Liver (tissue), 3 donors: ENCODE measurements around the gene HIPK2.

Source experiments
- CTCF ChIP-seq: fragments of 150-350 bp; IDR thresholded peaks from 2 replicates; pipeline ENCODE4 v1.5.1; 2017; ENCODE audit warnings: improper control_type of control experiment, low read depth, low read length; ENCODE audit not compliant: missing input control
- GABPA ChIP-seq, 2 donors: IDR thresholded peaks in 1 of 2; conservative IDR thresholded peaks in 1 of 2; 2 replicates each; pipeline ENCODE4 v1.6.1; 2016; ENCODE audit warnings: antibody characterized with exemption in 2 of 2, mild to moderate bottlenecking in 1 of 2, moderate library complexity in 1 of 2
- RAD21 ChIP-seq, 2 donors: IDR thresholded peaks; 2 replicates each; pipeline ENCODE4 v1.6.1; 2016; ENCODE audit warnings: antibody characterized with exemption in 2 of 2, mild to moderate bottlenecking in 2 of 2
- YY1 ChIP-seq: IDR thresholded peaks from 2 replicates; pipeline ENCODE4 v1.6.1; 2016; ENCODE audit warnings: antibody characterized with exemption, mild to moderate bottlenecking
- donor health status: healthy.
- donor health status: healthy.

- no peak for TF ChIP-seq CTCF
- no peak for TF ChIP-seq RAD21 (IDR thresholded peaks at IDR 0.05)
- TF ChIP-seq GABPA (IDR thresholded peaks at IDR 0.05 in 1 of 2, conservative IDR thresholded peaks at IDR 0.05 in 1 of 2), result no peak
- no peak for TF ChIP-seq YY1
These were observed 207.7 kb downstream of the HIPK2 start for GRCh38 chr7:139570119-139570518.
